ENCODE data around the gene LDHD. TPM values are rescaled to one million over a fixed set of nuclear protein-coding genes. Genes with fewer than 3 reads are reported as not detected.
A peak's percentile ranks its signal among the peaks of the same experiment; 100 is the strongest.

Gene LDHD
- polyA plus RNA-seq (0.34 to 0.62 TPM (median 0.52 TPM) in 3 replicates), polyA minus RNA-seq (0.13 to 0.20 TPM in 2 of 3 replicates, not detected in the other)
- polyA plus RNA-seq (2011; ENCODE audit: low read depth): not detected
- polyA plus RNA-seq (2011; cell fraction: cytosol; rRNA removed): 0.15 and 0.26 TPM in 2 replicates
- polyA plus RNA-seq (2011; cell fraction: nucleus; rRNA removed): 0.43 and 0.72 TPM in 2 replicates
- 0.14 and 0.87 TPM in 2 replicates for polyA plus RNA-seq (2012; ENCODE audit: low replicate concordance)
- polyA minus RNA-seq (2011; cell fraction: cytosol; rRNA and poly(A)+ RNA removed): 2.5 TPM
- 0.47 and 0.74 TPM in 2 replicates for polyA minus RNA-seq (2011; cell fraction: nucleus; rRNA and poly(A)+ RNA removed)

DNA sequence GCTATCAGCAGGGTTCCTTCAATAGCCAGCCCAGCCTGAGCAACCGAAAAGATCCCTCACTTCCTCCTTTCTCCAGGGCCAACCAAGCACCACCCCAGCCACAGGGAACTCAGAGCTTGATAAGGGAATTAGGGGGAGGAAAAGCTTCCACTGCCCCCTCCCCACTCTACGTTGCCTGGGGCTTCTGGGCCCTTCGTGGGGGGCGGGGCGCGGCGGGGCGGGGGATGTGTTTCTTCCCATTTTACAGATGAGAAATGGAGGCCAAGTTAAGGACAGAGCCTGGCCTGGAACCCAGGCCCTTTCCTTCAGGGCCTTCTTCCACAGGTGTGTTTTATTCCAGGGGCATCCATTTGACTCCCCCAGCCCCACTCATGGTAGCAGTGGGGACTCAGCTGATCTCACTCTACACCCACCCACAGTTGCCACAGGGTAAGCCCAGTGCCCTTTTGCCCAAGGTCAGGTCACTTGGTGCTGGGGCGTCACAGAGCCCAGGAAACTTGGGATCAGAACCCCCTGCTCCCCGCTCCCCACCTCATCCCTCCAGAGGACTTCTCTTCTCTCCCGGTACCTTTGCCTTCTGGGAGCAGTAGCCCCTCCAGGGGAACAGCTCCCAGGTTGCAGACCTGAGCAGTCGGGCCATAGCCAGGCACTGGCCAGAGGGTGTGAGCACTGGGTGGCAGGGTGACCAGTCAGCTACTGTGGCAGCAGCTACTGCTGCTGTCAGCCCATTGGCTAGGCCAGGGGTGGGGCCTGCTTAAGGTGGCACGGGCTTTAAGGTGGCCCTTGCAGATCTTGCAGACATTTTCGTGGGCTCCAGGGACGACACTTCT, at the start of gene LDHD:
LDHD (minus strand) TSS at position 700 of the 830 bp plus-strand sequence; CDS start at position 640, 60 bp downstream.
- no peaks in the 10 kb centered on the region for H3K9me3 ChIP-seq (ENCODE audit: control insufficient read depth, low read depth, low read length)
- no peak within 1 kb of the TSS for H2AFZ ChIP-seq (ENCODE audit: control insufficient read depth, low read length)
- H3K4me3 ChIP-seq (ENCODE audit: control insufficient read depth in 2 of 3, extremely low read depth in 1 of 3, insufficient read depth in 2 of 3, low read depth in 1 of 3, low read length in 3 of 3): peak within 1 kb of the TSS in 2 of 3 experiments; percentile 15 to 32

DNA sequence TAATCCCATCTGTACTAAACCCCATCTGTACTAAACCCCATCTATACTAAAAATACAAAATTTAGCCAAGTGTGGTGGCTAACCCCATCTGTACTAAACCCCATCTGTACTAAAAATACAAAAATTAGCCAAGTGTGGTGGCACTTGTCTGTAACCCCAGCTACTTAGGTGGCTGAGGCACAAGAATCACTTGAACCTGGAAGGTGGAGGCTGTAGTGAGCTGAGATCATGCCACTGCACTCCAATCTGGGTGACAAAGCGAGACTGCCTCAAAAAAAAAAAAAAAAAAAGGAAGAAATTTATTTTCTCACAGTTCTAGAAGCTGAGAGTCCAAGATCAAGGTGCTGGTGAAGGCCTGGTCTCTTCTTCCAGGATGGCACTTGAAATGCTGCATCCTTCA, 43.8 kb upstream of the LDHD start:
- Histone ChIP-seq H3K4me3 (ENCODE audit: control insufficient read depth in 2 of 3, extremely low read depth in 1 of 3, insufficient read depth in 2 of 3, low read depth in 1 of 3, low read length in 3 of 3) (no peak overlapping the region), H3K4me1 (ENCODE audit: control insufficient read depth, extremely low read depth, insufficient read depth, low read length) (no peaks in the 10 kb centered on the region), H3K36me3 (ENCODE audit: control insufficient read depth in 2 of 2, extremely low read depth in 1 of 2, insufficient read depth in 2 of 2, low read length in 2 of 2) (peaks cover 2 to 4% of the 10 kb centered on the region in 2 experiments), H3K9me1 (ENCODE audit: control insufficient read depth, extremely low read depth, insufficient read depth, low read length) (no peaks in the 10 kb centered on the region), H3K27ac (ENCODE audit: control insufficient read depth, insufficient read depth, low read length) (no peak overlapping the region), H2AFZ (ENCODE audit: control insufficient read depth, low read length) (no peak overlapping the region), H4K20me1 (ENCODE audit: control insufficient read depth, extremely low read depth, insufficient read depth, low read length) (no peaks in the 10 kb centered on the region), H3K27me3 (ENCODE audit: control insufficient read depth, extremely low read depth, insufficient read depth, low read length) (no peaks in the 10 kb centered on the region), H3K4me2 (ENCODE audit: control insufficient read depth, extremely low read depth, insufficient read depth, low read depth, low read length) (no peak overlapping the region), H3K9ac (ENCODE audit: control insufficient read depth, extremely low read depth, insufficient read depth, low read length) (no peak overlapping the region), H3K79me2 (ENCODE audit: control insufficient read depth, insufficient read depth, low read length) (peaks cover 8% of the 10 kb centered on the region), H3K9me3 (ENCODE audit: control insufficient read depth, low read depth, low read length) (peaks cover 4% of the 10 kb centered on the region)
- DNase-seq (ENCODE audit: low read depth, low spot score) (no peak), FAIRE-seq (no peak)
- TF ChIP-seq, protein P1, sequence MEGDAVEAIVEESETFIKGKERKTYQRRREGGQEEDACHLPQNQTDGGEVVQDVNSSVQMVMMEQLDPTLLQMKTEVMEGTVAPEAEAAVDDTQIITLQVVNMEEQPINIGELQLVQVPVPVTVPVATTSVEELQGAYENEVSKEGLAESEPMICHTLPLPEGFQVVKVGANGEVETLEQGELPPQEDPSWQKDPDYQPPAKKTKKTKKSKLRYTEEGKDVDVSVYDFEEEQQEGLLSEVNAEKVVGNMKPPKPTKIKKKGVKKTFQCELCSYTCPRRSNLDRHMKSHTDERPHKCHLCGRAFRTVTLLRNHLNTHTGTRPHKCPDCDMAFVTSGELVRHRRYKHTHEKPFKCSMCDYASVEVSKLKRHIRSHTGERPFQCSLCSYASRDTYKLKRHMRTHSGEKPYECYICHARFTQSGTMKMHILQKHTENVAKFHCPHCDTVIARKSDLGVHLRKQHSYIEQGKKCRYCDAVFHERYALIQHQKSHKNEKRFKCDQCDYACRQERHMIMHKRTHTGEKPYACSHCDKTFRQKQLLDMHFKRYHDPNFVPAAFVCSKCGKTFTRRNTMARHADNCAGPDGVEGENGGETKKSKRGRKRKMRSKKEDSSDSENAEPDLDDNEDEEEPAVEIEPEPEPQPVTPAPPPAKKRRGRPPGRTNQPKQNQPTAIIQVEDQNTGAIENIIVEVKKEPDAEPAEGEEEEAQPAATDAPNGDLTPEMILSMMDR (optimal IDR thresholded peaks at IDR 0.05 in 1 of 3, IDR thresholded peaks at IDR 0.05 in 1 of 3, conservative IDR thresholded peaks at IDR 0.05 in 1 of 3; ENCODE audit: extremely low read depth in 1 of 3, insufficient read depth in 2 of 3, low read length in 3 of 3): no peak
- no peak for TF ChIP-seq EZH2 (IDR thresholded peaks at IDR 0.05; ENCODE audit: low read length)
- dilution Hi-C loops (cut with MboI; ENCODE audit: extremely low pct_ligation_motif_present, low sequenced_read_pairs): no loop called here

More for the DNA sequence above, at the start of gene LDHD:
- Histone ChIP-seq H3K79me2 (ENCODE audit: control insufficient read depth, insufficient read depth, low read length) (no peaks in the 10 kb centered on the region), H3K36me3 (ENCODE audit: control insufficient read depth in 2 of 2, extremely low read depth in 1 of 2, insufficient read depth in 2 of 2, low read length in 2 of 2) (no peaks in the 10 kb centered on the region), H3K9me1 (ENCODE audit: control insufficient read depth, extremely low read depth, insufficient read depth, low read length) (no peaks in the 10 kb centered on the region), H3K27me3 (ENCODE audit: control insufficient read depth, extremely low read depth, insufficient read depth, low read length) (no peaks in the 10 kb centered on the region), H3K27ac (ENCODE audit: control insufficient read depth, insufficient read depth, low read length) (no peak within 1 kb of the TSS), H3K4me2 (ENCODE audit: control insufficient read depth, extremely low read depth, insufficient read depth, low read depth, low read length) (peak within 1 kb of the TSS; percentile 54), H4K20me1 (ENCODE audit: control insufficient read depth, extremely low read depth, insufficient read depth, low read length) (no peaks in the 10 kb centered on the region), H3K4me1 (ENCODE audit: control insufficient read depth, extremely low read depth, insufficient read depth, low read length) (peaks cover under 1% of the 10 kb centered on the region), H3K9ac (ENCODE audit: control insufficient read depth, extremely low read depth, insufficient read depth, low read length) (no peak within 1 kb of the TSS)
- FAIRE-seq (no peak), DNase-seq (ENCODE audit: low read depth, low spot score) (no peak)
- TF ChIP-seq EZH2 (IDR thresholded peaks at IDR 0.05; ENCODE audit: low read length): no peak
- TF ChIP-seq, protein P1 (optimal IDR thresholded peaks at IDR 0.05 in 1 of 3, IDR thresholded peaks at IDR 0.05 in 1 of 3, conservative IDR thresholded peaks at IDR 0.05 in 1 of 3; ENCODE audit: extremely low read depth in 1 of 3, insufficient read depth in 2 of 3, low read length in 3 of 3): no peak
- dilution Hi-C loops (cut with MboI; ENCODE audit: extremely low pct_ligation_motif_present, low sequenced_read_pairs): no loop called here

Data from keratinocyte (primary cell).